Lower leg skin (tissue), 4 donors: ENCODE data around the gene HERC2. TPM values are rescaled to one million over a fixed set of nuclear protein-coding genes. Genes with fewer than 3 reads are reported as not detected.
"Not testable (repeated sequence)": the region's sequence is repeated elsewhere in the genome, so short reads cannot be mapped to it uniquely, and the experiment has no call there.

Source experiments
- DNase-seq, 2 donors: peaks; one replicate each; pipeline ENCODE4 v3.0.0-alpha.2; 2019; ENCODE audit warnings: low spot score in 2 of 2
- H3K4me3 ChIP-seq: fragments of 200-600 bp; sonication (generic); 2 replicates; pipeline ENCODE4 v1.5.1; 2017; ENCODE audit warnings: mild to moderate bottlenecking, low read depth; ENCODE audit not compliant: poor library complexity, severe bottlenecking
- POLR2A ChIP-seq, 2 donors: fragments of 450-650 bp; IDR thresholded peaks; one replicate each; pipeline ENCODE4 v1.6.1; 2016 to 2017; ENCODE audit warnings: antibody characterized with exemption in 2 of 2, mild to moderate bottlenecking in 1 of 2, moderate library complexity in 1 of 2
- WGBS, 2 donors: methylation state at CpG; one replicate each; pipeline ENCODE4 v1.1.5; 2018; 5-methylcytosine and 5-hydroxymethylcytosine counted together
- intact Hi-C: fragments of 100-400 bp; cut with DNase I; formaldehyde crosslinking; loops from one replicate; pipeline ENCODE4 v1.15.0; 2023; ENCODE audit warnings: low total_unique reads
- total RNA-seq, 4 donors: library from RNA; depleted of rRNA; stranded (reverse); fragments of >200 nt; gene quantifications; one replicate each; pipeline ENCODE4 v1.1.0, GENCODE V29; 2016
- TF ChIP-seq, protein P1 (sequence below), 3 donors: fragments of 450-650 bp; IDR thresholded peaks; one replicate each; pipeline ENCODE4 v1.5.1; 2016; ENCODE audit warnings: antibody characterized with exemption in 3 of 3, mild to moderate bottlenecking in 3 of 3, moderate library complexity in 2 of 3

Gene HERC2
- total RNA-seq, 4 donors from 2014 or later: 33.3 to 57.0 (median 48.4) TPM

- 67 to 78% methylated on average over 2 of the region's 2 CpGs for WGBS, 2 donors
- intact Hi-C loops: no loop called here
- H3K4me3 ChIP-seq: no peak overlapping the region
- no peak for DNase-seq
- TF ChIP-seq, protein P1, sequence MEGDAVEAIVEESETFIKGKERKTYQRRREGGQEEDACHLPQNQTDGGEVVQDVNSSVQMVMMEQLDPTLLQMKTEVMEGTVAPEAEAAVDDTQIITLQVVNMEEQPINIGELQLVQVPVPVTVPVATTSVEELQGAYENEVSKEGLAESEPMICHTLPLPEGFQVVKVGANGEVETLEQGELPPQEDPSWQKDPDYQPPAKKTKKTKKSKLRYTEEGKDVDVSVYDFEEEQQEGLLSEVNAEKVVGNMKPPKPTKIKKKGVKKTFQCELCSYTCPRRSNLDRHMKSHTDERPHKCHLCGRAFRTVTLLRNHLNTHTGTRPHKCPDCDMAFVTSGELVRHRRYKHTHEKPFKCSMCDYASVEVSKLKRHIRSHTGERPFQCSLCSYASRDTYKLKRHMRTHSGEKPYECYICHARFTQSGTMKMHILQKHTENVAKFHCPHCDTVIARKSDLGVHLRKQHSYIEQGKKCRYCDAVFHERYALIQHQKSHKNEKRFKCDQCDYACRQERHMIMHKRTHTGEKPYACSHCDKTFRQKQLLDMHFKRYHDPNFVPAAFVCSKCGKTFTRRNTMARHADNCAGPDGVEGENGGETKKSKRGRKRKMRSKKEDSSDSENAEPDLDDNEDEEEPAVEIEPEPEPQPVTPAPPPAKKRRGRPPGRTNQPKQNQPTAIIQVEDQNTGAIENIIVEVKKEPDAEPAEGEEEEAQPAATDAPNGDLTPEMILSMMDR (IDR thresholded peaks at IDR 0.05): no peak
- TF ChIP-seq POLR2A (IDR thresholded peaks at IDR 0.05): no peak
Measured at GRCh38 chr15:28181366-28181765, 140.6 kb downstream of the HERC2 start.

DNA sequence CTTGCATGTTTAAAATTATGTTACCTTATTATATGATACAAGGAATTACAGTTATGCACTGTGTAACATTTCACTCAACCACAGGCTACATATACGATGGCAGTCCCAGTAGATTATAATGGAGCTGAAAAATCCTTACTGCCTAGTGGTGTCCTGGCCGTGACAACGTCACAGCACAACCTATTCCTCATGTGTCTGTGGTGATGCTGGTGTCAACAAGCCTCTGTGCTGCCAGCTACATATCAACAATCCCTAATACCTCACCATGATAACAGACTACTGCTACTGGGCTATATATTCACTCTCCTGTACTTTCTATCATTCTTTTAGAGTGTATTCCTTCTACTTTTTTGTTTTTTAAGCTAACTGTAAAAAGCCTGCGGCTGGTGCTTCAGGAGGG is 142.7 kb downstream of the HERC2 start:
- no peak for DNase-seq
- 91 to 95% methylated on average over 4 of the region's 4 CpGs for WGBS, 2 donors
- intact Hi-C loops: no loop called here
- H3K4me3 ChIP-seq: no peak overlapping the region
- TF ChIP-seq, protein P1 (IDR thresholded peaks at IDR 0.05): no peak
- no peak for TF ChIP-seq POLR2A (IDR thresholded peaks at IDR 0.05)

- WGBS, 2 donors: 95 to 97% methylated on average over 10 of the region's 10 CpGs
- H3K4me3 ChIP-seq: no peak overlapping the region
- no peak for DNase-seq
- intact Hi-C loops: no loop called here
- TF ChIP-seq POLR2A (IDR thresholded peaks at IDR 0.05): no peak
- TF ChIP-seq, protein P1 (IDR thresholded peaks at IDR 0.05): no peak
Measured at GRCh38 chr15:28178727-28179126, 143.3 kb downstream of the HERC2 start.

DNA sequence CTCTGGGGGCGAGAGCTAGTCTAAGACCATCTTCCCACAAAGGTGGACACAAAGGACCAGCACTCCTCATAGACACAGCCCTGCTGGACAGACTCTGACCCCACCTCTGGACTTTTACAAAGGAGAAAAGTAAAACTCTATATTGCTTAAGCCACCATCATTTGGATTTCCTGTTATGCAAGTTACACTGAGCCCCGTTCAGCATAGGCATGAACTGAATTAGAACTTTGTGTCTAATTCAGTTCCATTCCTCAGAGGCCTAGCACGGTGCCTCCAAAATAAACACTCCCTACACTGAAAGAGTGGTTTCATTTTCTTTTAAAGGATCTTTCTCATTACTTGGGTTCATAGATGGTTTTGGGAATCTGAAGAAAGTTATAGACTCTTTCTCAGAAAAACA is 143.7 kb downstream of the HERC2 start:
- TF ChIP-seq, protein P1 (IDR thresholded peaks at IDR 0.05): no peak
- TF ChIP-seq POLR2A (IDR thresholded peaks at IDR 0.05): no peak
- no peak for DNase-seq
- no peak overlapping the region for H3K4me3 ChIP-seq
- intact Hi-C loops: no loop called here
- 78 to 83% methylated on average over 3 of the region's 3 CpGs for WGBS, 2 donors

- intact Hi-C loops: no loop called here
- TF ChIP-seq, protein P1 (IDR thresholded peaks at IDR 0.05): no peak
- TF ChIP-seq POLR2A (IDR thresholded peaks at IDR 0.05): no peak
- no peak overlapping the region for H3K4me3 ChIP-seq
- DNase-seq: no peak
- 53 to 54% methylated on average over 3 of the region's 3 CpGs for WGBS, 2 donors
Measured at GRCh38 chr15:28169366-28169765, 152.6 kb downstream of the HERC2 start.

DNA sequence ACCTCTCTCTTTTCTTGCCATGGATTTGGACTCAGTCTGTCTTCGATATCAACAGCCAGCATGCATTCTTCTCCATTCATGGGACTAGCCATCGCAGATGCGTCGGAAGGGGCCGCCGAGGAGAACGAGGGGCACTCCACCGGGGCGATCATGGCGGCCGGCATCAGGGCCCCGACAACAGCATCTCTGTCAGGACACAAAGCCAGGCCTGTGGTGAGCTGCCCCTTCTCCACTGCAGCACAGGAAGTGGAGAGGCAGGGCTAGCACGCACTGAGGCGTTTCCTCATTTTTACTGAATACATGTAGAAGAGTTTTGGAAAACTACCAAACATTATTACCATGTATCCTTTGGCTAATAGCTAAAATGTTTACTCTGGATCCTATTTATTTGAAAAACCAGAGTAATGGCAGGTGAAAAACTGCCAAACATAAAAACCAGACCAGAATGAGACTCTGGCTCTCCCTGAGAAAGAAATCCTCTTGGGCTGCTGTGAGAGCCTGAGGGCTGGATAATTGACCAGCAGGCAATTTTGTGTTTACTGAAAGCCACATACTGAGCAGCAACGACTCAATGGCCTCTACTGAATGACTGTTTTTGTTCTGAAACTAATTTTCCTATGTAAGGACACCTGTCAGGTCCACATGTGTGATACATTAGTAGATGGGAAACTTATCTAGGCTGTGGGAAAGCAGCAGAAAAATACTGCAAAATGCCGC is 153.4 kb downstream of the HERC2 start:
- intact Hi-C loops, H3K4me3 ChIP-seq, DNase-seq: not testable (repeated sequence)
- WGBS, 2 donors: 85 to 91% methylated on average over 16 of the region's 16 CpGs
